WTC11 (cell line): ENCODE results near the gene IGFBP2. TPM values are rescaled to one million over a fixed set of nuclear protein-coding genes. Genes with fewer than 3 reads are reported as not detected.

Source experiments
- AFF4 ChIP-seq: sonication (generic); formaldehyde crosslinking; IDR thresholded peaks from 2 replicates; pipeline ENCODE4 v1.8.1; 2023; ENCODE audit warnings: mild to moderate bottlenecking, missing genetic modification reagents, borderline replicate concordance
- ATF2 ChIP-seq: sonication (generic); formaldehyde crosslinking; IDR thresholded peaks from 2 replicates; pipeline ENCODE4 v1.8.1; 2022; ENCODE audit warnings: low read depth, missing genetic modification reagents, borderline replicate concordance
- ATF3 ChIP-seq: sonication (generic); formaldehyde crosslinking; conservative IDR thresholded peaks from 2 replicates; pipeline ENCODE4 v1.8.1; 2022; ENCODE audit warnings: mild to moderate bottlenecking, missing genetic modification reagents
- CREB1 ChIP-seq: sonication (generic); formaldehyde crosslinking; IDR thresholded peaks from 2 replicates; pipeline ENCODE4 v1.8.0; 2023; ENCODE audit warnings: mild to moderate bottlenecking, missing genetic modification reagents
- EMX1 ChIP-seq: fragments of 250-450 bp; sonication (Bioruptor Pico); IDR thresholded peaks from 2 replicates; pipeline ENCODE4 v1.8.0; 2021; ENCODE audit warnings: mild to moderate bottlenecking
- GABPB1 ChIP-seq: sonication (generic); formaldehyde crosslinking; IDR thresholded peaks from 2 replicates; pipeline ENCODE4 v1.8.1; 2023; ENCODE audit warnings: mild to moderate bottlenecking, missing genetic modification reagents
- KAT7 ChIP-seq: sonication (generic); formaldehyde crosslinking; IDR thresholded peaks from 2 replicates; pipeline ENCODE4 v1.8.1; 2023; ENCODE audit warnings: missing genetic modification reagents, mild to moderate bottlenecking, borderline replicate concordance
- MXD4 ChIP-seq: fragments of 250-450 bp; sonication (Bioruptor Pico); IDR thresholded peaks from 2 replicates; pipeline ENCODE4 v1.8.0; 2021; ENCODE audit warnings: mild to moderate bottlenecking, moderate library complexity, borderline replicate concordance
- NR2C2 ChIP-seq: sonication (generic); formaldehyde crosslinking; IDR thresholded peaks from 2 replicates; pipeline ENCODE4 v1.8.0; 2022; ENCODE audit warnings: mild to moderate bottlenecking, missing genetic modification reagents
- NR3C1 ChIP-seq: sonication (generic); formaldehyde crosslinking; conservative IDR thresholded peaks from 2 replicates; pipeline ENCODE4 v1.8.1; 2023; ENCODE audit warnings: low read depth, mild to moderate bottlenecking, missing genetic modification reagents
- OVOL2 ChIP-seq: fragments of 250-450 bp; sonication (Bioruptor Pico); IDR thresholded peaks from 2 replicates; pipeline ENCODE4 v1.9.0; 2021; ENCODE audit warnings: mild to moderate bottlenecking, borderline replicate concordance
- SMAD3 ChIP-seq: sonication (generic); formaldehyde crosslinking; IDR thresholded peaks from 2 replicates; pipeline ENCODE4 v1.8.0; 2022; ENCODE audit warnings: missing genetic modification reagents, mild to moderate bottlenecking, borderline replicate concordance
- SOX15 ChIP-seq: fragments of 250-450 bp; sonication (Bioruptor Pico); IDR thresholded peaks from 2 replicates; pipeline ENCODE4 v1.9.0; 2021; ENCODE audit warnings: mild to moderate bottlenecking
- USF2 ChIP-seq: sonication (generic); formaldehyde crosslinking; IDR thresholded peaks from 2 replicates; pipeline ENCODE4 v1.8.1; 2023; ENCODE audit warnings: mild to moderate bottlenecking, missing genetic modification reagents, moderate library complexity
- ZNF121 ChIP-seq: sonication (generic); formaldehyde crosslinking; IDR thresholded peaks from 2 replicates; pipeline ENCODE4 v1.8.0; 2023; ENCODE audit warnings: missing genetic modification reagents
- ZNF219 ChIP-seq: sonication (generic); formaldehyde crosslinking; IDR thresholded peaks from 2 replicates; pipeline ENCODE4 v1.8.0; 2023; ENCODE audit warnings: missing genetic modification reagents, mild to moderate bottlenecking, borderline replicate concordance
- ZNF317 ChIP-seq: sonication (generic); formaldehyde crosslinking; IDR thresholded peaks from 2 replicates; pipeline ENCODE4 v1.8.1; 2023; ENCODE audit warnings: low read depth, mild to moderate bottlenecking, moderate library complexity, missing genetic modification reagents, borderline replicate concordance
- ZNF671 ChIP-seq: fragments of 250-450 bp; sonication (Bioruptor Pico); IDR thresholded peaks from 2 replicates; pipeline ENCODE4 v1.8.0; 2021; ENCODE audit warnings: mild to moderate bottlenecking
- total RNA-seq: library from RNA; stranded (reverse); gene quantifications from 3 replicates; pipeline ENCODE4 v1.2.3, GENCODE V29; 2021
- TF ChIP-seq, protein P1 (sequence below): sonication (generic); formaldehyde crosslinking; IDR thresholded peaks from 2 replicates; pipeline ENCODE4 v1.8.0; 2022; ENCODE audit warnings: missing genetic modification reagents
- TF ChIP-seq, protein P2 (sequence below): sonication (generic); formaldehyde crosslinking; IDR thresholded peaks from 2 replicates; pipeline ENCODE4 v1.8.1; 2023; ENCODE audit warnings: mild to moderate bottlenecking, missing genetic modification reagents
- TF ChIP-seq, protein P3 (sequence below): sonication (generic); formaldehyde crosslinking; IDR thresholded peaks from 2 replicates; pipeline ENCODE4 v1.8.0; 2022; ENCODE audit warnings: mild to moderate bottlenecking, missing genetic modification reagents
- TF ChIP-seq, protein P4 (sequence below): sonication (generic); formaldehyde crosslinking; IDR thresholded peaks from 2 replicates; pipeline ENCODE4 v1.8.0; 2023; ENCODE audit warnings: missing genetic modification reagents, mild to moderate bottlenecking, borderline replicate concordance

Gene IGFBP2
- total RNA-seq, 1 experiment from 2014 or later, result 514 TPM

- TF ChIP-seq, protein P1, sequence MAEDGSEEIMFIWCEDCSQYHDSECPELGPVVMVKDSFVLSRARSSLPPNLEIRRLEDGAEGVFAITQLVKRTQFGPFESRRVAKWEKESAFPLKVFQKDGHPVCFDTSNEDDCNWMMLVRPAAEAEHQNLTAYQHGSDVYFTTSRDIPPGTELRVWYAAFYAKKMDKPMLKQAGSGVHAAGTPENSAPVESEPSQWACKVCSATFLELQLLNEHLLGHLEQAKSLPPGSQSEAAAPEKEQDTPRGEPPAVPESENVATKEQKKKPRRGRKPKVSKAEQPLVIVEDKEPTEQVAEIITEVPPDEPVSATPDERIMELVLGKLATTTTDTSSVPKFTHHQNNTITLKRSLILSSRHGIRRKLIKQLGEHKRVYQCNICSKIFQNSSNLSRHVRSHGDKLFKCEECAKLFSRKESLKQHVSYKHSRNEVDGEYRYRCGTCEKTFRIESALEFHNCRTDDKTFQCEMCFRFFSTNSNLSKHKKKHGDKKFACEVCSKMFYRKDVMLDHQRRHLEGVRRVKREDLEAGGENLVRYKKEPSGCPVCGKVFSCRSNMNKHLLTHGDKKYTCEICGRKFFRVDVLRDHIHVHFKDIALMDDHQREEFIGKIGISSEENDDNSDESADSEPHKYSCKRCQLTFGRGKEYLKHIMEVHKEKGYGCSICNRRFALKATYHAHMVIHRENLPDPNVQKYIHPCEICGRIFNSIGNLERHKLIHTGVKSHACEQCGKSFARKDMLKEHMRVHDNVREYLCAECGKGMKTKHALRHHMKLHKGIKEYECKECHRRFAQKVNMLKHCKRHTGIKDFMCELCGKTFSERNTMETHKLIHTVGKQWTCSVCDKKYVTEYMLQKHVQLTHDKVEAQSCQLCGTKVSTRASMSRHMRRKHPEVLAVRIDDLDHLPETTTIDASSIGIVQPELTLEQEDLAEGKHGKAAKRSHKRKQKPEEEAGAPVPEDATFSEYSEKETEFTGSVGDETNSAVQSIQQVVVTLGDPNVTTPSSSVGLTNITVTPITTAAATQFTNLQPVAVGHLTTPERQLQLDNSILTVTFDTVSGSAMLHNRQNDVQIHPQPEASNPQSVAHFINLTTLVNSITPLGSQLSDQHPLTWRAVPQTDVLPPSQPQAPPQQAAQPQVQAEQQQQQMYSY (CRISPR knock-in tag), result no peak
- TF ChIP-seq SOX15 (CRISPR knock-in tag) (no peak), ZNF671 (CRISPR knock-in tag) (no peak), GABPB1 (no peak), NR3C1 (CRISPR knock-in tag) (0 out of 2 replicates have a peak, but pooled peaks have one; percentile 55), SMAD3 (CRISPR knock-in tag) (peak; percentile 18; the same call in 1 of the 2 replicates), ATF2 (CRISPR knock-in tag) (no peak), OVOL2 (CRISPR knock-in tag) (no peak), ATF3 (CRISPR knock-in tag) (no peak), ZNF219 (CRISPR knock-in tag) (no peak), ZNF121 (CRISPR knock-in tag) (no peak), NR2C2 (CRISPR knock-in tag) (no peak), USF2 (CRISPR knock-in tag) (no peak), CREB1 (CRISPR knock-in tag) (no peak), MXD4 (CRISPR knock-in tag) (no peak), ZNF317 (CRISPR knock-in tag) (no peak), KAT7 (no peak), EMX1 (CRISPR knock-in tag) (no peak), AFF4 (CRISPR knock-in tag) (peak; percentile 70; the same call in 1 of the 2 replicates)
- TF ChIP-seq, protein P2, sequence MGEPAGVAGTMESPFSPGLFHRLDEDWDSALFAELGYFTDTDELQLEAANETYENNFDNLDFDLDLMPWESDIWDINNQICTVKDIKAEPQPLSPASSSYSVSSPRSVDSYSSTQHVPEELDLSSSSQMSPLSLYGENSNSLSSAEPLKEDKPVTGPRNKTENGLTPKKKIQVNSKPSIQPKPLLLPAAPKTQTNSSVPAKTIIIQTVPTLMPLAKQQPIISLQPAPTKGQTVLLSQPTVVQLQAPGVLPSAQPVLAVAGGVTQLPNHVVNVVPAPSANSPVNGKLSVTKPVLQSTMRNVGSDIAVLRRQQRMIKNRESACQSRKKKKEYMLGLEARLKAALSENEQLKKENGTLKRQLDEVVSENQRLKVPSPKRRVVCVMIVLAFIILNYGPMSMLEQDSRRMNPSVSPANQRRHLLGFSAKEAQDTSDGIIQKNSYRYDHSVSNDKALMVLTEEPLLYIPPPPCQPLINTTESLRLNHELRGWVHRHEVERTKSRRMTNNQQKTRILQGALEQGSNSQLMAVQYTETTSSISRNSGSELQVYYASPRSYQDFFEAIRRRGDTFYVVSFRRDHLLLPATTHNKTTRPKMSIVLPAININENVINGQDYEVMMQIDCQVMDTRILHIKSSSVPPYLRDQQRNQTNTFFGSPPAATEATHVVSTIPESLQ (CRISPR knock-in tag), result no peak
- TF ChIP-seq, protein P3, sequence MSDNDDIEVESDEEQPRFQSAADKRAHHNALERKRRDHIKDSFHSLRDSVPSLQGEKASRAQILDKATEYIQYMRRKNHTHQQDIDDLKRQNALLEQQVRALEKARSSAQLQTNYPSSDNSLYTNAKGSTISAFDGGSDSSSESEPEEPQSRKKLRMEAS (CRISPR knock-in tag), result peak; percentile 84
- TF ChIP-seq, protein P4, sequence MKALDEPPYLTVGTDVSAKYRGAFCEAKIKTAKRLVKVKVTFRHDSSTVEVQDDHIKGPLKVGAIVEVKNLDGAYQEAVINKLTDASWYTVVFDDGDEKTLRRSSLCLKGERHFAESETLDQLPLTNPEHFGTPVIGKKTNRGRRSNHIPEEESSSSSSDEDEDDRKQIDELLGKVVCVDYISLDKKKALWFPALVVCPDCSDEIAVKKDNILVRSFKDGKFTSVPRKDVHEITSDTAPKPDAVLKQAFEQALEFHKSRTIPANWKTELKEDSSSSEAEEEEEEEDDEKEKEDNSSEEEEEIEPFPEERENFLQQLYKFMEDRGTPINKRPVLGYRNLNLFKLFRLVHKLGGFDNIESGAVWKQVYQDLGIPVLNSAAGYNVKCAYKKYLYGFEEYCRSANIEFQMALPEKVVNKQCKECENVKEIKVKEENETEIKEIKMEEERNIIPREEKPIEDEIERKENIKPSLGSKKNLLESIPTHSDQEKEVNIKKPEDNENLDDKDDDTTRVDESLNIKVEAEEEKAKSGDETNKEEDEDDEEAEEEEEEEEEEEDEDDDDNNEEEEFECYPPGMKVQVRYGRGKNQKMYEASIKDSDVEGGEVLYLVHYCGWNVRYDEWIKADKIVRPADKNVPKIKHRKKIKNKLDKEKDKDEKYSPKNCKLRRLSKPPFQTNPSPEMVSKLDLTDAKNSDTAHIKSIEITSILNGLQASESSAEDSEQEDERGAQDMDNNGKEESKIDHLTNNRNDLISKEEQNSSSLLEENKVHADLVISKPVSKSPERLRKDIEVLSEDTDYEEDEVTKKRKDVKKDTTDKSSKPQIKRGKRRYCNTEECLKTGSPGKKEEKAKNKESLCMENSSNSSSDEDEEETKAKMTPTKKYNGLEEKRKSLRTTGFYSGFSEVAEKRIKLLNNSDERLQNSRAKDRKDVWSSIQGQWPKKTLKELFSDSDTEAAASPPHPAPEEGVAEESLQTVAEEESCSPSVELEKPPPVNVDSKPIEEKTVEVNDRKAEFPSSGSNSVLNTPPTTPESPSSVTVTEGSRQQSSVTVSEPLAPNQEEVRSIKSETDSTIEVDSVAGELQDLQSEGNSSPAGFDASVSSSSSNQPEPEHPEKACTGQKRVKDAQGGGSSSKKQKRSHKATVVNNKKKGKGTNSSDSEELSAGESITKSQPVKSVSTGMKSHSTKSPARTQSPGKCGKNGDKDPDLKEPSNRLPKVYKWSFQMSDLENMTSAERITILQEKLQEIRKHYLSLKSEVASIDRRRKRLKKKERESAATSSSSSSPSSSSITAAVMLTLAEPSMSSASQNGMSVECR (CRISPR knock-in tag), result no peak
These were observed 26.5 kb upstream of the IGFBP2 start (continued) for GRCh38 chr2:216606551-216607276.
